ENCODE measurements around the gene IGHMBP2. TPM values are rescaled to one million over a fixed set of nuclear protein-coding genes. Genes with fewer than 3 reads are reported as not detected.

The IGHMBP2 gene
- total RNA-seq, 1 donor from 2014 or later: 20.9 TPM

- no peak for DNase-seq
Measured at GRCh38 chr11:68928136-68928880, 24.6 kb downstream of the IGHMBP2 start.

GRCh38 chr11:68929135-68929534 is 25.4 kb downstream of the IGHMBP2 start:
- no peak for DNase-seq

GRCh38 chr11:68929706-68930570 is 26.2 kb downstream of the IGHMBP2 start:
- no peak for DNase-seq

DNA sequence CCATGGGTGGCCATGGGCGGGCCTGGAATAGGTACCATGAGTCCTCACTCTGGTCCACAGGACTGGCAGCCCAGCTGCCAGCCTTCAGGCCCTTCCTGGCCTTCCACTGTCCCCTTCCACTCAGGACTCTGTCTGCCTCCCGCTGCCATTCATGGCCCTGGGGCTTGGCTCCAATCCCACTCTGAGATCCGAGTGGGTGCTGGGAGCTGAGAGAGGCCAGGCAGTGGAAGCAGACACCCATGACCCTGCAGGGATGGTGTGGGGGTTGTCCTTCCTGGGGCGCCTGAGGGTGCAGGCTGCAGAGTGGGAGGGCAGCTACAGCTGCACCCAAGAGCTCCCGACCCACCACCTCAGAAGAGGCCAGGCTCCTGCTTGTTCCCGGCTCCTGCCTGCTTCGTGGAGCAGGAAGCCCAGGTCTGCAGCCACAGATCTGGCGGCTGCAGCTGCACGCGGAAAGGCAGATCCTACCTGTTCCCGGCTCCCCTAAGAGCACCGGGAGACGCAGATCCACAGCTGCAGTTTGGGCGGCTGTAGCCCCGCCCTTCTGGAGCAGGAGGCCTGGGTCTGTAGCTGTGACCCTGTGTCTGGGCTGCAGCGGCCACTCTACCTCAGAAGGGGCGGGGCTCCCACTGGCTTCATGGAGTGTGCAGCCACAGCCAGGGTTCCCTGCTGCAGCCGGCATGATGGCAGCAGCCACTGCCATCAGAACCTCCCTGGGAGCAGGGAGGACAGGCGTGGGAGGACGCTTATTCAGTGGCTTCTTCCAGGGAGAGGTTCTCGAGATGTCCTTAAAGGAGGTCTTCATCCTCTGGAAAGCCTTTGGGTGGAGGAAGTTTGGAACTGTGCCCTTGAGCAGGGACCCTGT is 27.5 kb downstream of the IGHMBP2 start:
- no peak for DNase-seq

DNA sequence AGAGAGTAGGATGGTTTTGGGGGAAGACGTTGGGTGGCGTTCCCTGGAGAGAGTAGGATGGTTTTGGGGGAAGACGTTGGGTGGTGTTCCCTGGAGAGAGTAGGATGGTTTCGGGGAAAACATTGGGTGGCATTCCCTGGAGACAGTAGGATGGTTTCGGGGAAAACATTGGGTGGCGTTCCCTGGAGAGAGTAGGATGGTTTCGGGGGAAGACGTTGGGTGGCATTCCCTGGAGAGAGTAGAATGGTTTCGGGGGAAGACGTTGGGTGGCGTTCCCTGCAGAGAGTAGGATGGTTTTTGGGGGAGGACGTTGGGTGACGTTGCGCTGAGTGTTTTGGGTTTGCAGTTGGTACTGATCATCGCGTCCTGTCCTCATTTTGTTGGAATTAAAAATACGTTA is 28.2 kb downstream of the IGHMBP2 start:
- no peak for DNase-seq

DNA sequence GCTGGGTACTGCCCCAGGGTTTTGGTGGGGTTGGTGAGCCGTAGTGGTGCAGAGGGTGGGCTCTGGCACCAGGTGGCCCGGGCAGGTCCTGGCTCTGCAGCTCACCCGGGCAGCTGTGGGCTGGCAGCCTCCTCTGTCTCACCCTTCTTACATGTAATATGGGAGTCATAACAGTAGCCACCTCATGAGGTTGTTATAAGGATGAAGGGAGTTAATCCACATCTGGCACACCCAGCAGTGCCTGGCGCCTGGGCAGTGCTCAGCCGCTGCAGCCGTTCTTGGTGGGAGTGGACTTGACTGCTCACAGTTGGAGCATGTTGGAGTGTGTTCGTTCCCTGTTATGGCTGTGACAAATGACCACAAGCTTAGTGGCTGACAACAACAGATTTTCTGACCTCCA is 28.7 kb downstream of the IGHMBP2 start:
- no peak for DNase-seq

GRCh38 chr11:68932933-68933577 is 29.4 kb downstream of the IGHMBP2 start:
- no peak for DNase-seq

GRCh38 chr11:68933605-68934320 is 30.1 kb downstream of the IGHMBP2 start:
- DNase-seq: no peak

- DNase-seq: no peak
Measured at GRCh38 chr11:68934321-68934645, 30.6 kb downstream of the IGHMBP2 start.

GRCh38 chr11:68934666-68935065 is 31.0 kb downstream of the IGHMBP2 start:
- DNase-seq: no peak

- DNase-seq: no peak
Measured at GRCh38 chr11:68935066-68935465, 31.4 kb downstream of the IGHMBP2 start.

DNA sequence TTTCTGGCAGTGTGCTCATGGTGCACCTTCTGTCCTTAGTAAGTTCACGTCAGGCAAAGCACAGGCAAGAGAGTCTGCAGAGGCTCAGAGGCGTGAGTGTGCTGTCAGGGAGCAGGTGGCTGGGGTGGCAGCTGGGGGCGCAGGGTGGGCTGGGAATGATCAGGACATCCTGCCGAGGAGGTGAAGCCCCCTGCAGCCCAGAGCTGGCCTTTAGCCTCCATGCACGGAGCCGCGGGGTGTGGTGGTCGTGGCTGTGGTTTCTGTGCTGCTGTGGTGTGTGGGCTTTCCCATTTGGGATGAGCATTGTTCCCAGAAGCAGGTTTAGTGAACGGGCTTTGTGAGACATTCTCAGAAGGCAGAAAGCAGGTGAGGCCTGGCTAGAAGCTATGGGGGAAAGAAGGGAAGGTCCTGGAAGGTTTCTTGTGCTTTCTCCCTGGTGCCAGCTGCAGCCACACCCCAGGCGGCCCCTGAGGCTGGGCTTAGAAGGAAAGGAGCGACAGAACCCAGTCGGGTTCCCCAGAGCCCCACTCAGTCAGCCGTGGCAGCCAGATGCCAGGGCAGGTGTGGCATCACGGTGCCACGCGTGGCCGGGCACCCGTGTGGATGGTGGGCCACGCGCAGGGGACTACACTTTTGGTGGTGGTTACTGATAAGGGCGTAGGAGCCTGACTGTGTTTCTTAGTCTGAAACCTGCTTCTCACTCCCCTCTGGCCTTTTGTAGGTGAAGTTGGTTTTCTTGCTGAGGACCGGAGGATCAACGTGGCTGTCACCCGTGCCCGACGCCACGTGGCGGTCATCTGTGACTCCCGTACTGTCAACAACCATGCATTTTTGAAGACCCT is 32.0 kb downstream of the IGHMBP2 start:
- no peak for DNase-seq

DNA sequence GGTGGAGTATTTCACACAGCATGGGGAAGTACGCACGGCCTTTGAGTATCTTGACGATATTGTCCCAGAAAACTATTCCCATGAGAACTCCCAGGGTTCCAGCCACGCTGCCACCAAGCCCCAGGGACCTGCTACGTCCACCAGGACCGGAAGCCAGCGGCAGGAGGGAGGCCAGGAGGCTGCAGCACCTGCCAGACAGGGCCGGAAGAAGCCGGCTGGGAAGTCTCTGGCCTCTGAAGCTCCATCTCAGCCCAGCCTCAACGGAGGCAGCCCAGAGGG is 32.6 kb downstream of the IGHMBP2 start:
- DNase-seq: no peak

DNA sequence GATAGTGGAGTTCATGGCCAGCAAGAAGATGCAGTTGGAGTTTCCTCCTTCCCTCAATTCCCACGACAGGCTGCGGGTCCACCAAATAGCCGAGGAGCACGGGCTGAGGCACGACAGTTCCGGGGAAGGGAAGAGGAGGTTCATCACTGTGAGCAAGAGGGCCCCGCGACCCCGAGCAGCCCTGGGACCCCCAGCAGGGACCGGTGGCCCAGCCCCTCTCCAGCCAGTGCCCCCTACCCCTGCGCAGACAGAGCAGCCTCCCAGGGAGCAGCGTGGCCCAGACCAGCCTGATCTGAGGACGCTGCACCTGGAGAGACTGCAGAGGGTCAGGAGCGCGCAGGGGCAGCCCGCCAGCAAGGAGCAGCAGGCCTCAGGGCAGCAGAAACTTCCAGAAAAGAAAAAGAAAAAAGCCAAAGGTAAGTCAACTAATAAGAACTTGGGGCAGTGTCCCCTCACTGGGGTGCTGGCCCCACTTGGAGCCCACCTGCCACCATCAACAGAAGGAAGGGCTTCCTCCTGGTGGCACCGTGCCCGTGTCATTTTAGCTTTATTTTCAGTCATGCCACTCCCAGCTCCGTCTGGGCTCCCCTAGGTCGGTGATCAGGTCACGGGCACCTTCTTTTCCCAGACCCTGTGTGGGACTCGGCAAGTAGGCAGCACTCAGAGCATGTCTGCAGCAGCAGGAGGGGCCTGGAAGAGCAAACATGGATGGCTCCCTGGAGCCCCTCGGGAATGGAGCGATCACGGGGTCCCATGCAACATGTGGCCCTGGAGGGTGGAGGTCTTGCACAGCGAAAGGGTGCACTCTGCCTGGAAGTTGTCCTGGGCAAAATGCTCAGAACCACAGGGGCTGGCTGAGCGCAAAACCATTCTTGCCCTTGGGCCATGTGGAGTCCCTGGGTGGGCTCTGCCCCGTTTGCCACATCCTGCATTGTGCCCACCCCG is 33.3 kb downstream of the IGHMBP2 start:
- DNase-seq: no peak

DNA sequence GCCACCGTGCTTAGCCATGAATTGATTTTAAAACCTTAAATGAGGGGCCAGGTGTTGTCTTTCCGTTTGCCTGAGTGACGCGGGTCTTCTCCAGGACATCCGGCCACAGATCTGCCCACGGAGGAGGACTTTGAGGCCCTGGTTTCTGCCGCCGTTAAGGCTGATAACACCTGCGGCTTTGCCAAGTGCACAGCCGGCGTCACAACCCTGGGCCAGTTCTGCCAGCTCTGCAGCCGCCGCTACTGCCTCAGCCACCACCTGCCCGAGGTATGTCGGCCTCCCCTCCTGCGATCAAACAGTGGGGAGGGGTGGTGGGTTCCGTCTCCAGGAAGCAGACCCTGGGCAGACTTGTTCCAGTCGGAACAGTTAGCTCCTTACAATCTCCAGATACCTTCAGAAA is 34.4 kb downstream of the IGHMBP2 start:
- no peak for DNase-seq

DNA sequence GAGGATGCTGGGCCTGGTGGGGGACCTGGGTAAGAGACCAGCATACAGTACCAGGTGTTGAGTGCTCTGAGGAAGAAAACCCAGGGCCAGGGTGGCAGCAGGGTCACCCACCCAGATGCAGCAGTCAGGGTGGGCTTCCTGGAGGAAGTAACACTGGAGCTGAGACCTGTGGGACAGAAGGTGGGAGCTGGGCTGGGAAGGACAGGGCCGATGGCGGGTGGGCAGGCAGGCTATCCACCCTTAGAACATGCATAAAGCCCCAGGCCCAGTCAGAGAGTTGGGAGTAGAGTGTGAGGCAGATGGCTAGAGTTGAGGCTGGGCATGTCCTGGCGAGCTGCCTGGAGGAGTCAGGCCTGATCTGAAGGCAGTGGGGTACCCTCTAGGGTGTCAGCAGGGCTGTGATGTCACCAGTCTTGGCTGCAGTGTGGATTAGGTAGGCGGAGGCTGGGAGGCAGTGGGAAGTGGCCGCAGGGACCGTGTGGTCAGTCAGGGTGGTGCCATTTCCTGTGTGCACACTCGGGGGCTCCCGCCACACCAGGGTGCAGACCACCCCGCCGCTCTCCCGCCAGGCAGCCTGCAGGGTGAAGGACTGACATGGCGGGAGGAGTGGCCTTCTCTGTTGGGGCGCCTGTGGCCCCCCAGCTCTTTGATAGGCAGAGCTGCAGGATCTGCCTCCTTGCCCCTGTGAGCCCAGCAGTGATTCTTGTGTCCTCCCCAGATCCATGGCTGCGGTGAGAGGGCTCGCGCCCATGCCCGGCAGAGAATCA is 35.3 kb downstream of the IGHMBP2 start:
- no peak for DNase-seq

GRCh38 chr11:68939583-68940555 is 36.2 kb downstream of the IGHMBP2 start:
- peak; percentile 16 for DNase-seq

Data from dermis blood vessel endothelial cell (primary cell).